KOPT-K1 (cell line): ENCODE measurements around the gene MESD.
"Not testable (repeated sequence)": the region's sequence is repeated elsewhere in the genome, so short reads cannot be mapped to it uniquely, and the experiment has no call there.

ENCODE experiments used
- H3K27ac ChIP-seq: fragments of 200-600 bp; sonication (generic); 2 replicates; pipeline ENCODE4 v1.5.1; 2016; ENCODE audit warnings: antibody characterized with exemption, mild to moderate bottlenecking, low read depth, low read length; ENCODE audit not compliant: poor library complexity, severe bottlenecking
- H3K36me3 ChIP-seq: fragments of 200-600 bp; sonication (generic); 2 replicates; pipeline ENCODE4 v1.5.1; 2017; ENCODE audit warnings: antibody characterized with exemption, mild to moderate bottlenecking, low read length, moderate library complexity; ENCODE audit not compliant: insufficient read depth
- H3K9me3 ChIP-seq: fragments of 200-600 bp; sonication (generic); 2 replicates; pipeline ENCODE4 v1.5.1; 2017; ENCODE audit warnings: antibody characterized with exemption, low read length, mild to moderate bottlenecking; ENCODE audit not compliant: insufficient read depth, poor library complexity, severe bottlenecking

The MESD gene

GRCh38 chr15:80969316-80969715 lies 20.3 kb downstream of the MESD start:
- Histone ChIP-seq H3K9me3 (no peaks in the 10 kb centered on the region), H3K27ac (no peak overlapping the region), H3K36me3 (peaks cover 33% of the 10 kb centered on the region)

- Histone ChIP-seq H3K9me3 (no peaks in the 10 kb centered on the region), H3K36me3 (peaks cover 28% of the 10 kb centered on the region), H3K27ac (no peak overlapping the region)
Measured at GRCh38 chr15:80967991-80968510, 21.6 kb downstream of the MESD start.

GRCh38 chr15:80967451-80967850 lies 22.2 kb downstream of the MESD start:
- Histone ChIP-seq H3K36me3 (peaks cover 28% of the 10 kb centered on the region), H3K9me3 (no peaks in the 10 kb centered on the region), H3K27ac (no peak overlapping the region)

- no peak overlapping the region for H3K27ac ChIP-seq
- no peaks in the 10 kb centered on the region for H3K9me3 ChIP-seq
- H3K36me3 ChIP-seq, result peaks cover 28% of the 10 kb centered on the region
Measured at GRCh38 chr15:80966431-80967197, 23.0 kb downstream of the MESD start.

- peaks cover 24% of the 10 kb centered on the region for H3K36me3 ChIP-seq
- H3K9me3 ChIP-seq, H3K27ac ChIP-seq: not testable (repeated sequence)
Measured at GRCh38 chr15:80965454-80965853, 24.2 kb downstream of the MESD start.

GRCh38 chr15:80958818-80959495 lies 30.7 kb downstream of the MESD start:
- Histone ChIP-seq H3K36me3 (peaks cover 16% of the 10 kb centered on the region; the same call in 1 of the 2 replicates), H3K27ac (no peak overlapping the region), H3K9me3 (no peaks in the 10 kb centered on the region)

GRCh38 chr15:80957976-80958375 lies 31.6 kb downstream of the MESD start:
- H3K27ac ChIP-seq, result no peak overlapping the region
- H3K36me3 ChIP-seq, result peaks cover 16% of the 10 kb centered on the region; the same call in 1 of the 2 replicates
- H3K9me3 ChIP-seq, result no peaks in the 10 kb centered on the region

- Histone ChIP-seq H3K36me3 (peaks cover 16% of the 10 kb centered on the region; the same call in 1 of the 2 replicates), H3K9me3 (no peaks in the 10 kb centered on the region), H3K27ac (no peak overlapping the region)
Measured at GRCh38 chr15:80957556-80957955, 32.1 kb downstream of the MESD start.

- H3K27ac ChIP-seq, H3K9me3 ChIP-seq: not testable (repeated sequence)
- H3K36me3 ChIP-seq, result peaks cover 16% of the 10 kb centered on the region; the same call in 1 of the 2 replicates
Measured at GRCh38 chr15:80955571-80956452, 33.8 kb downstream of the MESD start.

- H3K9me3 ChIP-seq, result no peaks in the 10 kb centered on the region
- H3K36me3 ChIP-seq, result peaks cover 5% of the 10 kb centered on the region; the same call in 1 of the 2 replicates
- H3K27ac ChIP-seq, result no peak overlapping the region
Measured at GRCh38 chr15:80953953-80954778, 35.5 kb downstream of the MESD start.

- peaks cover 4% of the 10 kb centered on the region; the same call in 1 of the 2 replicates for H3K36me3 ChIP-seq
- H3K9me3 ChIP-seq, result no peaks in the 10 kb centered on the region
- no peak overlapping the region for H3K27ac ChIP-seq
Measured at GRCh38 chr15:80953001-80953952, 36.3 kb downstream of the MESD start.

- Histone ChIP-seq H3K27ac (no peak overlapping the region), H3K9me3 (no peaks in the 10 kb centered on the region), H3K36me3 (peaks cover 17% of the 10 kb centered on the region)
Measured at GRCh38 chr15:80951941-80952340, 37.7 kb downstream of the MESD start.

- Histone ChIP-seq H3K36me3 (peaks cover 32% of the 10 kb centered on the region), H3K27ac (no peak overlapping the region), H3K9me3 (no peaks in the 10 kb centered on the region)
Measured at GRCh38 chr15:80950291-80951078, 39.1 kb downstream of the MESD start.
